ENCODE results near the gene RGS14. TPM values are rescaled to one million over a fixed set of nuclear protein-coding genes. Genes with fewer than 3 reads are reported as not detected.
A peak's percentile ranks its signal among the peaks of the same experiment; 100 is the strongest.

The RGS14 gene
- total RNA-seq, 1 donor: 3.5 TPM

GRCh38 chr5:177376107-177376506 lies 18.4 kb downstream of the RGS14 start:
- H3K4me3 ChIP-seq (ENCODE audit: low read depth, low read length): no peak overlapping the region
- no peak for TF ChIP-seq CTCF (IDR thresholded peaks at IDR 0.05; ENCODE audit: insufficient read depth, low read depth, low read length)
- no peak for DNase-seq (ENCODE audit: low read depth)

GRCh38 chr5:177377851-177378776 lies 20.4 kb downstream of the RGS14 start:
- DNase-seq (ENCODE audit: low read depth): no peak
- no peak for TF ChIP-seq CTCF (IDR thresholded peaks at IDR 0.05; ENCODE audit: insufficient read depth, low read depth, low read length)
- no peak overlapping the region for H3K4me3 ChIP-seq (ENCODE audit: low read depth, low read length)

- peak; percentile 78 for DNase-seq (ENCODE audit: low read depth)
- TF ChIP-seq CTCF (IDR thresholded peaks at IDR 0.05; ENCODE audit: insufficient read depth, low read depth, low read length): no peak
These were observed 21.5 kb downstream of the RGS14 start for GRCh38 chr5:177378884-177379883.

DNA sequence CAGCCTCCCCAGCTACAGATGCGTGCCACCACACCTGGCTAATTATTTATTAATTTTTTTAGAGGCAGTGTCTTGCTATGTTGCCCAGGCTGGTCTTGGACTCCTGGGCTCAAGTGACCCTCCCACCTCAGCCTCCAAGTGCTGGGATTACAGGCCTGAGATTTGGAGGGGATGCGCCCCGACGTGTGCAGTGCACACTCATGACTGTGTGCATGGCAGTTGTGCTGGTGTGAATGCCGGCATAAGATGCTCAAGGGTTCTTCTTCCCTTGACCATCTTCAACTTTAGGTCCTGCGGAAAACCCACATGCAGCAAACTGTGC lies 23.0 kb downstream of the RGS14 start:
- H3K4me3 ChIP-seq (ENCODE audit: low read depth, low read length): no peak overlapping the region
- no peak for TF ChIP-seq CTCF (IDR thresholded peaks at IDR 0.05; ENCODE audit: insufficient read depth, low read depth, low read length)
- DNase-seq (ENCODE audit: low read depth): no peak

More at GRCh38 chr5:177378884-177379883, 21.5 kb downstream of the RGS14 start:
- no peak overlapping the region for H3K4me3 ChIP-seq (ENCODE audit: low read depth, low read length)

GRCh38 chr5:177382423-177383029 lies 24.8 kb downstream of the RGS14 start:
- TF ChIP-seq CTCF (IDR thresholded peaks at IDR 0.05; ENCODE audit: insufficient read depth, low read depth, low read length): peak; percentile 45
- peak; percentile 36 for DNase-seq (ENCODE audit: low read depth)

DNA sequence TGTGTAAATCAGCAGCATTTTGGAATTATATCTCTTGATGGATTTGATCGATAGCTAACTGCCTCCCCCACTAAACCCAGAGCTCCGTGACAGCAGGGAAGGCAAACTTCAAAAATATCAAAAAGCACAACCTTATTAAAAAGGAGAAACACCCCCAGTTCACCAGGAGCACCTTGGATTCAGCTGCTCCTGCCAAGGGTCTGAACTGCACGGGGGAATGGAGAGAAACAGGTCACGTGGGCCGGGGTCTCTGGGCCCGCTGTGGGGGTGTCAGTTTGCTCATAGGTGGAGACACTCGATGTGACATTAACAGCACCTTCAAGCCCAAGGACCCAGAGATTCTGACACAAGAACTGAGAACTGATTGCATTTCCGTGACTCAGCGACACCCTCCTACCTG lies 25.5 kb downstream of the RGS14 start:
- no peak for TF ChIP-seq CTCF (IDR thresholded peaks at IDR 0.05; ENCODE audit: insufficient read depth, low read depth, low read length)
- no peak for DNase-seq (ENCODE audit: low read depth)
- H3K4me3 ChIP-seq (ENCODE audit: low read depth, low read length): no peak overlapping the region

More at GRCh38 chr5:177382423-177383029, 24.8 kb downstream of the RGS14 start:
- H3K4me3 ChIP-seq (ENCODE audit: low read depth, low read length): no peak overlapping the region
